HCT116 (cell line): Measurements from ENCODE around the gene WWOX. TPM values are rescaled to one million over a fixed set of nuclear protein-coding genes. Genes with fewer than 3 reads are reported as not detected.

Experiments
- ATAC-seq: fragments of 200-7000 bp; cut with Tn5 transposase; 2 replicates; pipeline ENCODE4 v1.9.1; 2020; ENCODE audit warnings: mild to moderate bottlenecking, moderate library complexity
- BruUV-seq: library from RNA; stranded (reverse); fragments of 400-500 nt; replicated peaks from 2 replicates; lab custom pipeline; 2021; lab: Mats Ljungman, UMichigan
- CTCF ChIA-PET: fragments of 300-600 bp; sonication (Branson Sonifier 250); formaldehyde crosslinking; loops from one replicate; lab custom pipeline; 2021; ENCODE audit warnings: antibody characterized with exemption; lab: Charles Lee
- POLR2A ChIA-PET: fragments of 300-600, 350-600 bp; sonication (Branson Sonifier 250); formaldehyde crosslinking; loops from one replicate; lab custom pipeline; 2021; ENCODE audit warnings: antibody characterized with exemption; lab: Charles Lee
- RAD21 ChIA-PET, 2 experiments: fragments of 300-600 bp; sonication (Branson Sonifier 250); formaldehyde crosslinking; loops; one replicate each; lab custom pipeline; 2023; ENCODE audit warnings: low total read pairs in 2 of 2; ENCODE audit not compliant: uncharacterized antibody in 2 of 2, unreplicated experiment in 2 of 2, low non-redundant PET in 1 of 2; lab: Charles Lee
- DNase-seq: peaks from one replicate; pipeline ENCODE4 v3.0.0-alpha.2; 2010; ENCODE audit warnings: low read depth, low spot score
- H2AFZ ChIP-seq: fragments of 200-600 bp; shearing (Covaris generic), sonication (generic); 2 replicates; pipeline ENCODE4 v1.6.1; 2017; ENCODE audit warnings: low read depth, mixed run types, mixed read lengths, antibody characterized with exemption, low read length; ENCODE audit not compliant: poor library complexity, severe bottlenecking
- H3K27ac ChIP-seq: 2 replicates; pipeline ENCODE4 v1.5.1; 2012; ENCODE audit warnings: low read depth, low read length
- H3K27me3 ChIP-seq: fragments of 200-600 bp; sonication (generic); 2 replicates; pipeline ENCODE4 v1.6.1; 2016; ENCODE audit warnings: mixed run types, low read length, mixed read lengths; ENCODE audit not compliant: insufficient read depth
- H3K36me3 ChIP-seq, 2 experiments: fragments of 200-500 bp in 1 of 2; fragments of 200-600 bp in 1 of 2; sonication (Bioruptor generic) in 1 of 2; sonication (generic) in 1 of 2; 2 replicates each; pipeline versions ENCODE4 v1.5.1 to v1.6.1; 2014 to 2016; ENCODE audit warnings: low read length in 2 of 2, inconsistent platforms in 1 of 2, mixed read lengths in 1 of 2, mixed run types in 1 of 2; ENCODE audit not compliant: insufficient read depth in 2 of 2, control insufficient read depth in 1 of 2
- H3K4me1 ChIP-seq, 2 experiments: fragments of 200-600 bp in 1 of 2; sonication (generic) in 1 of 2; 2 replicates each; pipeline versions ENCODE4 v1.5.1 to v1.6.1; 2012 to 2017; ENCODE audit warnings: low read length in 2 of 2, inconsistent platforms in 1 of 2, mild to moderate bottlenecking in 1 of 2, mixed read lengths in 1 of 2, mixed run types in 1 of 2, moderate library complexity in 1 of 2; ENCODE audit not compliant: insufficient read depth in 2 of 2, control insufficient read depth in 1 of 2
- H3K4me2 ChIP-seq: fragments of 200-600 bp; sonication (generic); 2 replicates; pipeline ENCODE4 v1.6.1; 2017; ENCODE audit warnings: mixed run types, low read length, mixed read lengths
- H3K4me3 ChIP-seq, 2 experiments: fragments of 200-600 bp in 1 of 2; sonication (generic) in 1 of 2; replicated peaks in 1 of 2; 2 replicates each; pipeline ENCODE4 v1.5.1; 2011 to 2016; ENCODE audit warnings: low read length in 2 of 2, control low read depth in 1 of 2, low read depth in 1 of 2, mild to moderate bottlenecking in 1 of 2, mixed read lengths in 1 of 2, mixed run types in 1 of 2
- H3K79me2 ChIP-seq: fragments of 200-600 bp; sonication (generic); 2 replicates; pipeline ENCODE4 v1.6.1; 2017; ENCODE audit warnings: mild to moderate bottlenecking, mixed run types, low read length, moderate library complexity, mixed read lengths; ENCODE audit not compliant: insufficient read depth
- H3K9ac ChIP-seq: fragments of 200-600 bp; sonication (generic); 2 replicates; pipeline ENCODE4 v1.6.1; 2016; ENCODE audit warnings: low read length, mixed read lengths
- H3K9me2 ChIP-seq: fragments of 200-600 bp; sonication (generic), shearing (Covaris generic); 2 replicates; pipeline ENCODE4 v1.6.1; 2017; ENCODE audit warnings: mixed run types, mild to moderate bottlenecking, moderate library complexity; ENCODE audit not compliant: insufficient read depth
- H3K9me3 ChIP-seq, 2 experiments: fragments of 200-500 bp in 1 of 2; fragments of 200-600 bp in 1 of 2; sonication (Bioruptor generic) in 1 of 2; sonication (generic) in 1 of 2; 2 replicates each; pipeline ENCODE4 v1.6.1; 2014 to 2017; ENCODE audit warnings: low read length in 2 of 2, mixed read lengths in 2 of 2, inconsistent platforms in 1 of 2, low read depth in 1 of 2, mild to moderate bottlenecking in 1 of 2, mixed run types in 1 of 2, moderate library complexity in 1 of 2; ENCODE audit not compliant: control insufficient read depth in 1 of 2, insufficient read depth in 1 of 2
- H4K20me1 ChIP-seq: fragments of 200-600 bp; sonication (generic), shearing (Covaris generic); 2 replicates; pipeline ENCODE4 v1.6.1; 2017; ENCODE audit warnings: mixed run types, mild to moderate bottlenecking, moderate library complexity; ENCODE audit not compliant: insufficient read depth
- CBX3 ChIP-seq: IDR thresholded peaks from 2 replicates; pipeline ENCODE4 v1.6.1; 2012; ENCODE audit warnings: low read depth
- EZH2 ChIP-seq: fragments of 200-600 bp; sonication (generic); IDR thresholded peaks from 2 replicates; pipeline ENCODE4 v1.6.1; 2017; ENCODE audit warnings: antibody characterized with exemption, mixed run types
- JUND ChIP-seq: IDR thresholded peaks from 2 replicates; pipeline ENCODE4 v1.6.1; 2012
- POLR2A ChIP-seq: IDR thresholded peaks from 2 replicates; pipeline ENCODE4 v1.7.0; 2011; ENCODE audit warnings: borderline replicate concordance; ENCODE audit not compliant: insufficient read depth, insufficient read length; ENCODE audit errors: extremely low read depth
- SP1 ChIP-seq: IDR thresholded peaks from 2 replicates; pipeline ENCODE4 v1.6.1; 2012; ENCODE audit warnings: low read depth
- SRF ChIP-seq: IDR thresholded peaks from 2 replicates; pipeline ENCODE4 v1.6.1; 2012; ENCODE audit warnings: low read depth
- intact Hi-C: fragments of 100-400 bp; cut with micrococcal nuclease; formaldehyde crosslinking; loops from 2 replicates; pipeline ENCODE4 v1.10.0; 2022
- total RNA-seq: library from RNA; stranded (reverse); gene quantifications from one replicate; pipeline ENCODE4 v1.2.1, GENCODE V29; 2021; ENCODE audit not compliant: unreplicated experiment
- TF ChIP-seq, protein P1 (sequence below): IDR thresholded peaks from 2 replicates; pipeline ENCODE4 v1.6.1; 2012
- TF ChIP-seq, protein P2 (sequence below), 3 experiments: fragments of 200-600 bp in 1 of 3; sonication (generic) in 1 of 3; IDR thresholded peaks in 2 of 3; conservative IDR thresholded peaks in 1 of 3; 2 replicates each; pipeline ENCODE4 v1.5.1; 2012 to 2017; ENCODE audit warnings: low read depth in 2 of 3, low read length in 2 of 3, antibody characterized with exemption in 1 of 3, borderline replicate concordance in 1 of 3, control low read depth in 1 of 3, mild to moderate bottlenecking in 1 of 3, mixed read lengths in 1 of 3, mixed run types in 1 of 3, moderate library complexity in 1 of 3; ENCODE audit not compliant: insufficient read depth in 1 of 3
- TF ChIP-seq, protein P3 (sequence below): IDR thresholded peaks from 2 replicates; pipeline ENCODE4 v1.6.1; 2011; ENCODE audit warnings: mild to moderate bottlenecking, low read length, moderate library complexity; ENCODE audit not compliant: insufficient replicate concordance; ENCODE audit errors: extremely low read depth

The WWOX gene
- total RNA-seq, 1 experiment from 2014 or later, result 13.7 TPM

DNA sequence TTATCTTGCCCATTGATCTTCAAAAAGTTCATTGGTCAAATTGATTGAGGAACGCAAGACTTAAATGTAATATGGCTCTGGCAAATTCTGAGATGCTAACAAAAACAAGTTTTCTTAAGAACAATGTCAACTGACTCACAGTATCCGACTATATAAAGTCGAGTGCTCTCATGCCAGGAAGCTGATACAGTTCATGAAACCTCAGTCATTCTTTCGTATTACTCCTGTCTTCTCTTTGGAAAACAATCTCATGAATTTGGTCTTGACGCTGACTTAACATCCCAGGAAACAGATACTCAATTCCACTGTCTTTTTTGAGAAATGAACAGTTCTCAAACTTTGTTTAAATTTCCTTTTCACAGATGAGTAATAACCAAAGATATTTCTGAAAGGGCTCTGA, 796.2 kb downstream of the WWOX start:
- Histone ChIP-seq H3K27ac (no peak overlapping the region), H3K79me2 (no peaks in the 10 kb centered on the region), H3K27me3 (no peaks in the 10 kb centered on the region), H2AFZ (no peak overlapping the region), H3K4me1 (no peaks in the 10 kb centered on the region), H3K9me2 (no peaks in the 10 kb centered on the region), H4K20me1 (no peaks in the 10 kb centered on the region), H3K9me3 (peaks cover 5 to 16% of the 10 kb centered on the region in 2 experiments; a peak in 2 of 4 replicates)
- ChIA-PET CTCF (no interaction called here), POLR2A (no interaction called here)
- intact Hi-C loops, result no loop called here
- TF ChIP-seq SRF (no peak), JUND (no peak), SP1 (no peak), POLR2A (no peak), CBX3 (no peak), EZH2 (no peak)
- TF ChIP-seq, protein P1, sequence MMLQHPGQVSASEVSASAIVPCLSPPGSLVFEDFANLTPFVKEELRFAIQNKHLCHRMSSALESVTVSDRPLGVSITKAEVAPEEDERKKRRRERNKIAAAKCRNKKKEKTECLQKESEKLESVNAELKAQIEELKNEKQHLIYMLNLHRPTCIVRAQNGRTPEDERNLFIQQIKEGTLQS, result no peak
- TF ChIP-seq, protein P2, sequence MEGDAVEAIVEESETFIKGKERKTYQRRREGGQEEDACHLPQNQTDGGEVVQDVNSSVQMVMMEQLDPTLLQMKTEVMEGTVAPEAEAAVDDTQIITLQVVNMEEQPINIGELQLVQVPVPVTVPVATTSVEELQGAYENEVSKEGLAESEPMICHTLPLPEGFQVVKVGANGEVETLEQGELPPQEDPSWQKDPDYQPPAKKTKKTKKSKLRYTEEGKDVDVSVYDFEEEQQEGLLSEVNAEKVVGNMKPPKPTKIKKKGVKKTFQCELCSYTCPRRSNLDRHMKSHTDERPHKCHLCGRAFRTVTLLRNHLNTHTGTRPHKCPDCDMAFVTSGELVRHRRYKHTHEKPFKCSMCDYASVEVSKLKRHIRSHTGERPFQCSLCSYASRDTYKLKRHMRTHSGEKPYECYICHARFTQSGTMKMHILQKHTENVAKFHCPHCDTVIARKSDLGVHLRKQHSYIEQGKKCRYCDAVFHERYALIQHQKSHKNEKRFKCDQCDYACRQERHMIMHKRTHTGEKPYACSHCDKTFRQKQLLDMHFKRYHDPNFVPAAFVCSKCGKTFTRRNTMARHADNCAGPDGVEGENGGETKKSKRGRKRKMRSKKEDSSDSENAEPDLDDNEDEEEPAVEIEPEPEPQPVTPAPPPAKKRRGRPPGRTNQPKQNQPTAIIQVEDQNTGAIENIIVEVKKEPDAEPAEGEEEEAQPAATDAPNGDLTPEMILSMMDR (IDR thresholded peaks at IDR 0.05 in 2 of 3, conservative IDR thresholded peaks at IDR 0.05 in 1 of 3; ENCODE audit: borderline replicate concordance in 1 of 3, insufficient read depth in 1 of 3, low read depth in 2 of 3, low read length in 2 of 3), result no peak
- TF ChIP-seq, protein P3, sequence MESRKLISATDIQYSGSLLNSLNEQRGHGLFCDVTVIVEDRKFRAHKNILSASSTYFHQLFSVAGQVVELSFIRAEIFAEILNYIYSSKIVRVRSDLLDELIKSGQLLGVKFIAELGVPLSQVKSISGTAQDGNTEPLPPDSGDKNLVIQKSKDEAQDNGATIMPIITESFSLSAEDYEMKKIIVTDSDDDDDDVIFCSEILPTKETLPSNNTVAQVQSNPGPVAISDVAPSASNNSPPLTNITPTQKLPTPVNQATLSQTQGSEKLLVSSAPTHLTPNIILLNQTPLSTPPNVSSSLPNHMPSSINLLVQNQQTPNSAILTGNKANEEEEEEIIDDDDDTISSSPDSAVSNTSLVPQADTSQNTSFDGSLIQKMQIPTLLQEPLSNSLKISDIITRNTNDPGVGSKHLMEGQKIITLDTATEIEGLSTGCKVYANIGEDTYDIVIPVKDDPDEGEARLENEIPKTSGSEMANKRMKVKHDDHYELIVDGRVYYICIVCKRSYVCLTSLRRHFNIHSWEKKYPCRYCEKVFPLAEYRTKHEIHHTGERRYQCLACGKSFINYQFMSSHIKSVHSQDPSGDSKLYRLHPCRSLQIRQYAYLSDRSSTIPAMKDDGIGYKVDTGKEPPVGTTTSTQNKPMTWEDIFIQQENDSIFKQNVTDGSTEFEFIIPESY, result no peak
- TF ChIP-seq, all 23 proteins: peak for 0
- Histone ChIP-seq H3K36me3 (no peaks in the 10 kb centered on the region), H3K4me2 (no peak overlapping the region), H3K4me3 (no peak overlapping the region), H3K9ac (no peak overlapping the region)
- DNase-seq (no peak), ATAC-seq (no peak)
- RAD21 ChIA-PET, result no interaction called here
- BruUV-seq, result no TSS peak
